ENCODE results near the gene SPOP.

SPOP gene

DNA sequence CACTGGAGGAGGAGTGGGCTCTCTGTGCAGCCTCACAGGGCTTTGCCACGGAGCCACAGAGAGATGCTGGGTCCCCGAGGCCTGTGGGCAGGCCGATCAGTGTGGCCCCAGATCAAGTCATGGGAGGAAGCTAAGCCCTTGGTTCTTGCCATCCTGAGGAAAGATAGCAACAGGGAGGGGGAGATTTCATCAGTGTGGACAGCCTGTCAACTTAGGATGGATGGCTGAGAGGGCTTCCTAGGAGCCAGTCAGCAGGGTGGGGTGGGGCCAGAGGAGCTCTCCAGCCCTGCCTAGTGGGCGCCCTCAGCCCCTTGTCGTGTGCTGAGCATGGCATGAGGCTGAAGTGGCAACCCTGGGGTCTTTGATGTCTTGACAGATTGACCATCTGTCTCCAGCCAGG lies 98.4 kb downstream of the SPOP start:
- CTCF ChIA-PET = interaction anchor here (0.7 to 14.4 kb wide), 3 partner anchors 9 to 118 kb away, joined by 3 to 486 read pairs (median 21); partner anchors contain the start of gene SLC35B1

DNA sequence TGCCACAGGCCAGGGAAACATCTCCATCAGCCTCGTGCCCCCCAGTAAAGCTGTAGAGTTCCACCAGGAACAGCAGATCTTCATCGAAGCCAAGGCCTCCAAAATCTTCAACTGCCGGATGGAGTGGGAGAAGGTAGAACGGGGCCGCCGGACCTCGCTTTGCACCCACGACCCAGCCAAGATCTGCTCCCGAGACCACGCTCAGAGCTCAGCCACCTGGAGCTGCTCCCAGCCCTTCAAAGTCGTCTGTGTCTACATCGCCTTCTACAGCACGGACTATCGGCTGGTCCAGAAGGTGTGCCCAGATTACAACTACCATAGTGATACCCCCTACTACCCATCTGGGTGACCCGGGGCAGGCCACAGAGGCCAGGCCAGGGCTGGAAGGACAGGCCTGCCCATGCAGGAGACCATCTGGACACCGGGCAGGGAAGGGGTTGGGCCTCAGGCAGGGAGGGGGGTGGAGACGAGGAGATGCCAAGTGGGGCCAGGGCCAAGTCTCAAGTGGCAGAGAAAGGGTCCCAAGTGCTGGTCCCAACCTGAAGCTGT lies 98.9 kb downstream of the SPOP start:
- no peak overlapping the region for H3K27ac ChIP-seq (ENCODE audit: extremely low read depth, low read depth, low read length)
- no peak overlapping the region for H3K4me3 ChIP-seq (ENCODE audit: low read depth, low read length)
- POLR2A ChIA-PET = no interaction called here
- TF ChIP-seq ZNF416 (tag by site-specific recombination; IDR thresholded peaks at IDR 0.05) (no peak), SCRT2 (tag by site-specific recombination; IDR thresholded peaks at IDR 0.05) (no peak), ZNF660 (tag by site-specific recombination; IDR thresholded peaks at IDR 0.05) (no peak), ZNF544 (tag by site-specific recombination; IDR thresholded peaks at IDR 0.05) (no peak), SP7 (tag by site-specific recombination; IDR thresholded peaks at IDR 0.05) (no peak), ZNF701 (tag by site-specific recombination; IDR thresholded peaks at IDR 0.05) (no peak), ZSCAN23 (tag by site-specific recombination; IDR thresholded peaks at IDR 0.05) (no peak), BCL11B (tag by site-specific recombination; IDR thresholded peaks at IDR 0.05; ENCODE audit: low read depth) (no peak), ZNF2 (tag by site-specific recombination; IDR thresholded peaks at IDR 0.05) (no peak), ZNF48 (tag by site-specific recombination; IDR thresholded peaks at IDR 0.05) (no peak), ZNF549 (tag by site-specific recombination; IDR thresholded peaks at IDR 0.05) (no peak), ZNF133 (tag by site-specific recombination; IDR thresholded peaks at IDR 0.05) (no peak), ZBTB44 (tag by site-specific recombination; IDR thresholded peaks at IDR 0.05) (no peak), PRDM1 (tag by site-specific recombination; IDR thresholded peaks at IDR 0.05) (no peak)
- TF ChIP-seq, protein P1, sequence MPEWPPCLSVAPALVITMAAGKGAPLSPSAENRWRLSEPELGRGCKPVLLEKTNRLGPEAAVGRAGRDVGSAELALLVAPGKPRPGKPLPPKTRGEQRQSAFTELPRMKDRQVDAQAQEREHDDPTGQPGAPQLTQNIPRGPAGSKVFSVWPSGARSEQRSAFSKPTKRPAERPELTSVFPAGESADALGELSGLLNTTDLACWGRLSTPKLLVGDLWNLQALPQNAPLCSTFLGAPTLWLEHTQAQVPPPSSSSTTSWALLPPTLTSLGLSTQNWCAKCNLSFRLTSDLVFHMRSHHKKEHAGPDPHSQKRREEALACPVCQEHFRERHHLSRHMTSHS (tag by site-specific recombination; IDR thresholded peaks at IDR 0.05) = no peak
- TF ChIP-seq, protein P2, sequence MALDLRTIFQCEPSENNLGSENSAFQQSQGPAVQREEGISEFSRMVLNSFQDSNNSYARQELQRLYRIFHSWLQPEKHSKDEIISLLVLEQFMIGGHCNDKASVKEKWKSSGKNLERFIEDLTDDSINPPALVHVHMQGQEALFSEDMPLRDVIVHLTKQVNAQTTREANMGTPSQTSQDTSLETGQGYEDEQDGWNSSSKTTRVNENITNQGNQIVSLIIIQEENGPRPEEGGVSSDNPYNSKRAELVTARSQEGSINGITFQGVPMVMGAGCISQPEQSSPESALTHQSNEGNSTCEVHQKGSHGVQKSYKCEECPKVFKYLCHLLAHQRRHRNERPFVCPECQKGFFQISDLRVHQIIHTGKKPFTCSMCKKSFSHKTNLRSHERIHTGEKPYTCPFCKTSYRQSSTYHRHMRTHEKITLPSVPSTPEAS (tag by site-specific recombination; IDR thresholded peaks at IDR 0.05) = no peak
- TF ChIP-seq, protein P3, sequence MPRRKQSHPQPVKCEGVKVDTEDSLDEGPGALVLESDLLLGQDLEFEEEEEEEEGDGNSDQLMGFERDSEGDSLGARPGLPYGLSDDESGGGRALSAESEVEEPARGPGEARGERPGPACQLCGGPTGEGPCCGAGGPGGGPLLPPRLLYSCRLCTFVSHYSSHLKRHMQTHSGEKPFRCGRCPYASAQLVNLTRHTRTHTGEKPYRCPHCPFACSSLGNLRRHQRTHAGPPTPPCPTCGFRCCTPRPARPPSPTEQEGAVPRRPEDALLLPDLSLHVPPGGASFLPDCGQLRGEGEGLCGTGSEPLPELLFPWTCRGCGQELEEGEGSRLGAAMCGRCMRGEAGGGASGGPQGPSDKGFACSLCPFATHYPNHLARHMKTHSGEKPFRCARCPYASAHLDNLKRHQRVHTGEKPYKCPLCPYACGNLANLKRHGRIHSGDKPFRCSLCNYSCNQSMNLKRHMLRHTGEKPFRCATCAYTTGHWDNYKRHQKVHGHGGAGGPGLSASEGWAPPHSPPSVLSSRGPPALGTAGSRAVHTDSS (tag by site-specific recombination; IDR thresholded peaks at IDR 0.05) = no peak
- TF ChIP-seq, protein P4, sequence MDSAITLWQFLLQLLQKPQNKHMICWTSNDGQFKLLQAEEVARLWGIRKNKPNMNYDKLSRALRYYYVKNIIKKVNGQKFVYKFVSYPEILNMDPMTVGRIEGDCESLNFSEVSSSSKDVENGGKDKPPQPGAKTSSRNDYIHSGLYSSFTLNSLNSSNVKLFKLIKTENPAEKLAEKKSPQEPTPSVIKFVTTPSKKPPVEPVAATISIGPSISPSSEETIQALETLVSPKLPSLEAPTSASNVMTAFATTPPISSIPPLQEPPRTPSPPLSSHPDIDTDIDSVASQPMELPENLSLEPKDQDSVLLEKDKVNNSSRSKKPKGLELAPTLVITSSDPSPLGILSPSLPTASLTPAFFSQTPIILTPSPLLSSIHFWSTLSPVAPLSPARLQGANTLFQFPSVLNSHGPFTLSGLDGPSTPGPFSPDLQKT (IDR thresholded peaks at IDR 0.05; ENCODE audit: borderline replicate concordance, low read depth, low read length) = no peak
- H3K9me3 ChIP-seq (ENCODE audit: control insufficient read depth, insufficient read depth, low read depth, low read length) = no peaks in the 10 kb centered on the region
- H3K36me3 ChIP-seq (ENCODE audit: control insufficient read depth in 2 of 2, insufficient read depth in 1 of 2, low read length in 2 of 2) = no peaks in the 10 kb centered on the region
- H3K4me1 ChIP-seq (ENCODE audit: control insufficient read depth, insufficient read depth, low read length) = 0 out of 2 replicates have a peak, but pooled peaks cover 3% of the 10 kb centered on the region
- CTCF ChIA-PET = interaction anchor here (0.7 to 14.4 kb wide), 3 partner anchors 9 to 118 kb away, joined by 3 to 486 read pairs (median 21); partner anchors contain the start of gene SLC35B1

More for the DNA sequence above, 98.4 kb downstream of the SPOP start:
- Histone ChIP-seq H3K4me3 (ENCODE audit: low read depth, low read length) (no peak overlapping the region), H3K4me1 (ENCODE audit: control insufficient read depth, insufficient read depth, low read length) (0 out of 2 replicates have a peak, but pooled peaks cover 3% of the 10 kb centered on the region), H3K36me3 (ENCODE audit: control insufficient read depth in 2 of 2, insufficient read depth in 1 of 2, low read length in 2 of 2) (no peaks in the 10 kb centered on the region), H3K27ac (ENCODE audit: extremely low read depth, low read depth, low read length) (no peak overlapping the region), H3K9me3 (ENCODE audit: control insufficient read depth, insufficient read depth, low read depth, low read length) (no peaks in the 10 kb centered on the region)
- TF ChIP-seq, protein P5, sequence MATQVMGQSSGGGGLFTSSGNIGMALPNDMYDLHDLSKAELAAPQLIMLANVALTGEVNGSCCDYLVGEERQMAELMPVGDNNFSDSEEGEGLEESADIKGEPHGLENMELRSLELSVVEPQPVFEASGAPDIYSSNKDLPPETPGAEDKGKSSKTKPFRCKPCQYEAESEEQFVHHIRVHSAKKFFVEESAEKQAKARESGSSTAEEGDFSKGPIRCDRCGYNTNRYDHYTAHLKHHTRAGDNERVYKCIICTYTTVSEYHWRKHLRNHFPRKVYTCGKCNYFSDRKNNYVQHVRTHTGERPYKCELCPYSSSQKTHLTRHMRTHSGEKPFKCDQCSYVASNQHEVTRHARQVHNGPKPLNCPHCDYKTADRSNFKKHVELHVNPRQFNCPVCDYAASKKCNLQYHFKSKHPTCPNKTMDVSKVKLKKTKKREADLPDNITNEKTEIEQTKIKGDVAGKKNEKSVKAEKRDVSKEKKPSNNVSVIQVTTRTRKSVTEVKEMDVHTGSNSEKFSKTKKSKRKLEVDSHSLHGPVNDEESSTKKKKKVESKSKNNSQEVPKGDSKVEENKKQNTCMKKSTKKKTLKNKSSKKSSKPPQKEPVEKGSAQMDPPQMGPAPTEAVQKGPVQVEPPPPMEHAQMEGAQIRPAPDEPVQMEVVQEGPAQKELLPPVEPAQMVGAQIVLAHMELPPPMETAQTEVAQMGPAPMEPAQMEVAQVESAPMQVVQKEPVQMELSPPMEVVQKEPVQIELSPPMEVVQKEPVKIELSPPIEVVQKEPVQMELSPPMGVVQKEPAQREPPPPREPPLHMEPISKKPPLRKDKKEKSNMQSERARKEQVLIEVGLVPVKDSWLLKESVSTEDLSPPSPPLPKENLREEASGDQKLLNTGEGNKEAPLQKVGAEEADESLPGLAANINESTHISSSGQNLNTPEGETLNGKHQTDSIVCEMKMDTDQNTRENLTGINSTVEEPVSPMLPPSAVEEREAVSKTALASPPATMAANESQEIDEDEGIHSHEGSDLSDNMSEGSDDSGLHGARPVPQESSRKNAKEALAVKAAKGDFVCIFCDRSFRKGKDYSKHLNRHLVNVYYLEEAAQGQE (tag by site-specific recombination; IDR thresholded peaks at IDR 0.05) = peak; percentile 40; the same call in 1 of the 2 replicates
- TF ChIP-seq ZNF302 (tag by site-specific recombination; IDR thresholded peaks at IDR 0.05; ENCODE audit: low read depth) (no peak), ZNF701 (tag by site-specific recombination; IDR thresholded peaks at IDR 0.05) (no peak)
- POLR2A ChIA-PET = no interaction called here
